Activated T-helper 9 cell treated with anti-CD3 and anti-CD28 coated beads, Interleukin-2, amount 50 U/mL, for 16 hours (primary cell): ENCODE data around the gene ANKRD29.
A peak's percentile ranks its signal among the peaks of the same experiment; 100 is the strongest.

Experiments
- DNase-seq: peaks from one replicate; pipeline ENCODE4 v3.0.0-alpha.2; 2020; ENCODE audit warnings: low read depth

ANKRD29 gene

DNA sequence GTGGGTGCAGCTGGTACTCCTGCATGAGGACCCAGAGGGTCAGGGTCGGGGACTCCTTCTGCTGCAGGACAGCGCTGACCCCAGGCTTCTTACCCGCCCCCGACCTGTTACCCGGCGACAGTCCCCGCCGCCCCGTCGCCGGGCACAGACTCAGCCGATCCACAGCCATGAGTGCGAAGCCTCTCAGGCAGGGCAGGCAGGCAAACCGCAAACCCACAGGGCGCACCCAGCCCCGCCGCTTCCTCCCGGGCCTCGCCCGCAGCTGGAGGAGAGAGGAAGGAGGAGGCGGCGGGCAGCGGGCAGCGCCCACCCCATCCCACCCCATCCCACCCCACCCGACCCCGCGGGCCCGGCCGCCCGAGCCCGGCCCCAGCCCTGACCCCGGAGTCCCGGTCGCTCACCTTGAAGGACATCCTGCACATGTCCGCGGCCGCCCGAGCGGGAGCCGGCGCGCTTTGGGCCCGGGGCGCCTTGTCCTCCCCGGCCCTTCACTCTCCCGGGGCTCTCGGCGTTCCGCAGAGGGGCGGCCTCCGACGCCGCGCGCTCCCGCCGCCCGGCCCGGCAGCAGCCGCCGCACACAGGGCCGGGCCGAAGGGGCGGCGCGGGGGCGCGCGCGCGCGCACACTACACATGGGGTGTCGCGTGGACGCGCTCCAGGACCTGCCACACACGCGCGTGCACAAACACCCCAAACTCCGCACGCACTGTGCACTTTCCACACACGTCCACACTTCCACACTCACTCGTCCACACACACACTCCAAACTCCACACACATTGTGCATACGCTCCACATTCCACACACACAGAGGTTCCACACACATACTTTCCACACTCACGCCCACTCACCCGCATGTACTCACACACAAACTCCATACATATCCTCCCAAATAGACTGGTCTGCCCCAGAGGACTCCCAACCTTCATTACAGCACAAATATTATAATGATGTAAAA, at the start of gene ANKRD29:
Gene ANKRD29 (minus strand): TSS at position 603 of the 955 bp plus-strand sequence. CDS start 181 bp downstream, at position 422.
- DNase-seq, result peak; percentile 21

DNA sequence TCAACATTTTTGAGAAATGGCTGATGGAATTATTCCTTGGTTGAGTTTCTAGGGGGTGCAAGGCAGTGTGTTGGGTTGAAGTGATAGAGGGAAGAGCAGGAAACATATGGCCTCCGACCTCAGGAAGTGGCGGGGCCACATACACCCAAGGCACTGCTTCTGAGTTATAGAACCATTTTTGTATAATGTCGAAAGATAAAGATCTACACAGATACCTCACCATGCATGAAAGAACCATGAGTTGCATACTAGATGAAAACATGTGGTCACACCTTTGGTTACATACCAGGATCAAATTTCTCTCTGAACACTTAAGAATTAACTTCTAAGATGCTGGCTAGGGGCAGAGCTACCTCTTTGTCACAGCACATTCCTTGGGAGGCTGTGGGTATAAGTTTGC, 49.7 kb upstream of the ANKRD29 start:
- no peak for DNase-seq

GRCh38 chr18:23711426-23711825, 48.7 kb upstream of the ANKRD29 start:
- DNase-seq, result no peak

- DNase-seq, result no peak
Observed at GRCh38 chr18:23710946-23711345, 48.2 kb upstream of the ANKRD29 start.

GRCh38 chr18:23710068-23710527, 47.4 kb upstream of the ANKRD29 start:
- no peak for DNase-seq

DNA sequence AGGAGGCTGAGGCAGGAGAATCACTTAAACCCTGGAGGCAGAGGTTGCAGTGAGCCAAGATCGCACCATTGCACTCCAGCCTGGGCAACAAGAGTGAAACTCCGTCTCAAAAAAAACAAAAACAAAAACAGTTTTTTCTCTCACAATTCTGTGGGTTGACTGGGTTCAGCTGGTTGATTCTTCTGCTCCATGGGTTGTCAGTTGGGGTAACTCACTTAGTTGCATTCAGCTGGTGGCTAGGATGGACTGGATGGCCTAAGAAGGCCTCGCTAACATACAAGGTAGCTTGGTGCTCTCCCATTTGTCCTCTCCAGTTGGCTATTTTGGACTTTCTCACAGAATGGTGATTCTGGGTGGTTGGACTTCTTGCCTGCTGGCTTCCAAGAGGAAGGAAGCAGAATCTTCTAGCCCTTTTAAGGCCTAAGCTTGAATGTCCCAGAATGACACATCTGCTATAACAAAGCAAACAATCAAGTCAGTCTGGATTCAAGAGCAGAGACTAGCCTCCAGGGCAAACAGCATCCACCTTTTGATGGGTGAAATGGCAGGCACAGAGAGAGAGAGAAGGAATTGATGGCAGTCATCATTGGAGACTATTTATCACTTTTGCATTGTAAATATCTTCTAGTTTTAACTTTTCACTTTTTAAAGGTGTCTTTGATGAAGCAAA, 44.4 kb upstream of the ANKRD29 start:
- DNase-seq, result no peak

- DNase-seq, result no peak
Observed at GRCh38 chr18:23704806-23705205, 42.1 kb upstream of the ANKRD29 start.

GRCh38 chr18:23703987-23704384, 41.3 kb upstream of the ANKRD29 start:
- DNase-seq, result no peak

GRCh38 chr18:23703057-23703986, 40.6 kb upstream of the ANKRD29 start:
- no peak for DNase-seq

- DNase-seq, result no peak
Observed at GRCh38 chr18:23702606-23703005, 39.9 kb upstream of the ANKRD29 start.

- DNase-seq, result no peak
Observed at GRCh38 chr18:23701544-23702064, 38.9 kb upstream of the ANKRD29 start.

DNA sequence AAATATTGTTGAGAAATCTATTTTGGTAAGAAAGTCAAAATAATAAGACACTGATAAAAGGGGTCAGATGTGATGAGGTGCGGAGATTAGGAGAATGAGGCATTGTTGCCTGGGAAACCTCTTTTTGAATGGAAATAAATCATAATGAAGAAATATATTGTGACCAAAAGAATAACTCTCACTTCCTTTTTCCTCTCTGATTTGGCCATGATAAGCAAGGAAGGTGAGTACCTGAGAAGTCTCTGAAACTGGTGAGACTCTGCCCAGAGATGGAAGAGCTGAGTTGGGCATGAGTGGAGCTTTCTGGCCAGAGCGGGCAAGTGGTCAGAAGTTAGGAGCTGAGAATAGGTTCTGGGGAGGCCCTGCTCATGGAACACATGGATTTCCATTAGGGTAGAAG, 38.3 kb upstream of the ANKRD29 start:
- no peak for DNase-seq

- no peak for DNase-seq
Observed at GRCh38 chr18:23694637-23695430, 32.1 kb upstream of the ANKRD29 start.

- DNase-seq, result no peak
Observed at GRCh38 chr18:23693846-23694245, 31.1 kb upstream of the ANKRD29 start.

GRCh38 chr18:23690505-23691068, 27.9 kb upstream of the ANKRD29 start:
- no peak for DNase-seq

DNA sequence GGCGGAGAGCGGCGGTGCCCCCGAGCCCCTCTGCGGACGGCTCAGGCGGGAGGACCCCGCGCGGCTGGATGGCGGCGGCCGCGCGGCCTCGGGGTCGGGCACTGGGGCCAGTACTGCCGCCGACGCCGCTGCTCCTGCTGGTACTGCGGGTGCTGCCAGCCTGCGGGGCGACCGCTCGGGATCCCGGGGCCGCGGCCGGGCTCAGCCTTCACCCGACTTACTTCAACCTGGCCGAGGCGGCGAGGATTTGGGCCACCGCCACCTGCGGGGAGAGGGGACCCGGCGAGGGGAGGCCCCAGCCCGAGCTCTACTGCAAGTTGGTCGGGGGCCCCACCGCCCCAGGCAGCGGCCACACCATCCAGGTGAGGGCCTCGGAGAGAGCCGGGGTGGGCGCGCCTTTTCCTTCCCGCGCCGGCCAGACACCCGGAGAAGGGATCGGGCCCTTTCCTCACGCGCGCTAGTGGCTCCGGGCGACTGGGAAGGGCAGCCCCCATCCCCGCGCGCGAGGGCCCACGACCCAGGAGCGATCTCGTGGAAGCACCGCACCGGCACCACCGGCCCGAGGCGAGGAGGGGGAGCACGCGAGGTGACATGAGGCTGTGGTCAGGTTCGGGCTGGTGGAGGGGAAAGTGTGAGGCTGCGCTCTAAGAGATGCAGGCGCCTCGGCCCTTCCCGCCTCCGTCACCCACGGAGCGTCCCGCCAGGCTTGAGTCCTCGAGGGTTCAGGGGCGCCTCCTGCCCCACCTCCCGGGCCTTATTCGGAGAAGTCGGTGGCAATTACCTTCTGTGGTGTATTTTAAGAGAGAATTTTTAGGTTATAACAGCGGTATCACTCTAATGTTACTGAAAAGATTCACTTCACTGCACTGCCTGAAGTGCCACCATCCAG, 27.1 kb upstream of the ANKRD29 start:
- peak; percentile 2 for DNase-seq

DNA sequence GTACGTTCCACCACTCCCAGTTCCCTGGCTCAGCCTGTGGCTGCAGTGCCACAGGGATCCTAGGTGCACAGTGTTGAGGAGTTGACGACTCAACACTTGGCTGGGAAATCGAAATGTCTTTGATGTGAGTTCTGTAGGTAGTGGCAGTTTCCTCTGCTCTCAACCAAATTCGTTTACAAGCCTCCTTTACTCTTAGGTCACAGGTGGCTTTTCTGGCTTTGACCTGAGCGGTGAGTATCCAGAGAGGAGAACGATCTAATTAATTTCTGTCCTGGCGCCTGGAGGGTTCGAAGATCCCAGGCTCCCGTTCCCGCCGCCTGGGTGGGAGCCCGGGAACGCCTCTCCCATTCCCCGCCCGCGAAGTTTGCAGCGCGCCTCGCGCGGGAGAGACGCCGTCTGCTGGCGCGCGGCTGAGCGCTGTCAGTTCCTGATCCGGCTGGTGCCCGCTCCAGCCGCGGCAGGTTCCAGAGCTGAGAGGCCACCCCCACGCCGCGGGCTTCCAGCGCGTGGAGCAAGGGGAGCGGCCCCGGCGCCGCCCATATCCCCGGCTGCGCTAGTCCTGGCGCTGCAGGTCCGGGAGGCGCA, 26.4 kb upstream of the ANKRD29 start, which contains the start of gene LAMA3:
Gene LAMA3 (plus strand): TSS at position 423 of the 585 bp plus-strand sequence. CDS start 231 bp downstream, outside the sequence.
- DNase-seq, result peak; percentile 10

DNA sequence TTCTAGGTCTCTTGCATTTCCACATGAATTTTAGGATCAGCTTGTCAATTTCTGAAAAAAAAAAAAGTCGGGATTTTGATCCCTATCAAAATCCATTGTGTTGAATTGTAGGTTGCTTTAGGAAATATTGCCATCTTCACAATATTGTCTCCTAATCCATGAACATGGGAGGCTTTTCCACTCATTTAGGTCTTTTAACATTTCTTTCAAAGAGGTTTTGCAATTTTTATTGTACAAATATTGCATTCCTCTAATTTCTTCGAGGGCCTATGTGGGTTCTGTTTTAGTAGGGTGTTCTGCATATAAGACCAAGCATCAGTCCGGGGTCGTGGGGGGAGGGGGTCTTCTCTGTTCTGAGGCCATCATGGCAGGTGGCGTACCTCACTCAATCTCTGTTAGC, 25.8 kb upstream of the ANKRD29 start:
- DNase-seq, result no peak
